Measurements from ENCODE around the gene LPCAT4.
"Not testable (repeated sequence)": the region's sequence is repeated elsewhere in the genome, so short reads cannot be mapped to it uniquely, and the experiment has no call there.

The LPCAT4 gene, protein sequence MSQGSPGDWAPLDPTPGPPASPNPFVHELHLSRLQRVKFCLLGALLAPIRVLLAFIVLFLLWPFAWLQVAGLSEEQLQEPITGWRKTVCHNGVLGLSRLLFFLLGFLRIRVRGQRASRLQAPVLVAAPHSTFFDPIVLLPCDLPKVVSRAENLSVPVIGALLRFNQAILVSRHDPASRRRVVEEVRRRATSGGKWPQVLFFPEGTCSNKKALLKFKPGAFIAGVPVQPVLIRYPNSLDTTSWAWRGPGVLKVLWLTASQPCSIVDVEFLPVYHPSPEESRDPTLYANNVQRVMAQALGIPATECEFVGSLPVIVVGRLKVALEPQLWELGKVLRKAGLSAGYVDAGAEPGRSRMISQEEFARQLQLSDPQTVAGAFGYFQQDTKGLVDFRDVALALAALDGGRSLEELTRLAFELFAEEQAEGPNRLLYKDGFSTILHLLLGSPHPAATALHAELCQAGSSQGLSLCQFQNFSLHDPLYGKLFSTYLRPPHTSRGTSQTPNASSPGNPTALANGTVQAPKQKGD

DNA sequence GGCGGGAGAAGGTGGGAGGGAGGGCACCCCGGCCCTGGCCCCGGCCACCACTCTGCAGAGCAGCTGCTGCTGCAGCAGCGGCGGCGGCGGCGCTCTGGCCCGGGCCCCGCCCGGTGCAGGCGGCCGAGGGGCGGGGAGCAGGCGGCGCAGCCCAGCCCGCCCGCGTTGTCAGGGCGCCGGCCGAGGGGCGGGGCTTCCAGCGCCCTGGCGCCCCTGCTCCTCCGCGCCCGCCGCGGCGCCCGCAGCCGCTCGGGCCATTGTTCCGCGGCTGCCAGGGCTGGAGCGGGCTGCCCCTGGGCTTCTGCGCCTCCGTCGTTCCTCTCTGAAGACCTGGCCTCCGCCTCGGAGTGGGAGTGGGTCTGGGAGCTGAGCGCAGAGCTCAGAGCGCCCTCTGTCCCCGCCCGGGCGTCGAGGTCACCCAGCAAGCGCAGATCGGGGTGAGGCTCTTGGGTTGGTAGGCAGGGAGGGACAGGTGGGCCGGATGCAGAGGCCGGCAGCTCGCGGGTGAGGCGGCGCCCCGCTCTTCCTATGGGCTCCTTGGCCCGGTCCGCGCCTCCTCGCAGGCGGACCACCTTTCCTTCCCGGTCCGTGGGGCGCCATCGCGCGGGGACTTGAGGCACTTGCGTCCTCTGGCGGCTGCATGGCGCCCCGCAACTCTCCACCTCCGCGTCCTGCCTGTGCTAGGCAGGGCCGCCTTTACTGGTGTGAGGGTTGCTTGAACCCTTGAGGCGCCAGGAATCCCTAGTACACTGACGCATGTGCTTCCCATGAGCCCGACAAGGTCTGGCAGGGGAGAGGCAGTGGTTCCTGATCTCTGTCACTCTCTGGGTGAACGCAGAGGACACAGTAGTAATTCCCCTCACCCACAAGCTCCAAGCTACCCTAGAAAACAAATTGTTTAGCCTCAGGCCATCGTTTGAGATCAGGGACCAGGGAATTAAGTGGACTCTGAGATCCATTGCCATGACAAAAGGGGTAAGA lies at the start of gene LPCAT4:
LPCAT4 (minus strand) TSS at position 96 of the 981 bp plus-strand sequence. CDS start 96 bp downstream, outside the sequence.
- peak; percentile 64 for DNase-seq

DNA sequence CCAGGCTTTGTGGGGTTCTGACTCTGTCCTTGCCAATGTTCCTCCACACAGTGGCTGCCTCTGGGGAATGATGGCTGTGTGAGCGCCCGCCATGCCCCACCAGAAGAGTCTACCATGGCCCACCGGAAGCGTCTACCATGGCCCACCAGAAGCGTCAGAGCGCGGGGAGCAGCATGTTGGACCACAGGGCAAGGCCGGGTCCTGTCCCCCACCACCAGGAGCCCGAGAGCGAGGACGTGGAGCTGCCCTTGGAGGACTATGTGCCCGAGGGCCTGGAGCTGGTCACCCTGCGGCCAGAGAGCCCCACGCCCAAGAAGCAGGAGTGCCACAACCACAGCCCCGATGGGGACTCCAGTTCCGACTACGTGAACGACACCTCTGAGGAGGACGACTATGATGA lies 42.5 kb upstream of the LPCAT4 start:
- not testable (repeated sequence) for DNase-seq

DNA sequence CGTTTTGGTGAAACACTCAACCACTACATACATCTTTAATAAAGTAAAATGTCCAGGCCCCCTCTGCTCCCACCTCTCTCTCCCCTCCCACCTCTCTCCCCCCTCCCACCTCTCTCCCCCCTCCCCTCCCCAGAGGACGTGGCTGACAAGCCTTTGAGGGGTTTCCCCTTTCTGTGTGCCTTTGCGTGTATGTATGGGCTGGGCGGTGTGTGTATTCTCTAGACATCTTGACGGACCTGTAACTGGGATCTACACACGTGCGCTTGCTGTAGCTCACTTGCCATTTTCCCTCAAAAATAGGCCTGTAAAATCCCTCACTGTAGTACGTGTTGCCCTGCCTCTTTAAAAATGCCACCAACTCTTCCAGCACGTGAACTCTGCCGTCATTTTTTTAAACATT lies 42.0 kb upstream of the LPCAT4 start:
- DNase-seq = not testable (repeated sequence)

DNA sequence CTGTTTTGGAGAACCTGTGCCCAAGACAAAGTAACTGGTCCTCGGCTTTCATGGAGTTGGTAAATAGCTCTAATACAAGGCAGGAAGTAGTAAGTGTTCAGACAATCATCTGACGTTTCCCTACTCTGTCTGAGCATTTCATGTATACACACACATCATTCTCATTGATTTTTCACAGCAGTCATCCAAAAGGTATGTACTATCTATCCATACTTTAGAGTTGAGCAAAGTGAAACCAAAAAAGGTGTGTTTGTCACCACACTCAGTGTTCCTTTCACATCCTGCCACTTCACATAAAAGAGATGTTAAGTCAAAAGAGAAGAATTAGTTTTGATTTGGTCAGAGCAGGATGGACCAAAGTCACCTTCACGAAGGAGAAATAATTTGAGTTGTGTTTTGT lies 36.9 kb upstream of the LPCAT4 start:
- not testable (repeated sequence) for DNase-seq

DNA sequence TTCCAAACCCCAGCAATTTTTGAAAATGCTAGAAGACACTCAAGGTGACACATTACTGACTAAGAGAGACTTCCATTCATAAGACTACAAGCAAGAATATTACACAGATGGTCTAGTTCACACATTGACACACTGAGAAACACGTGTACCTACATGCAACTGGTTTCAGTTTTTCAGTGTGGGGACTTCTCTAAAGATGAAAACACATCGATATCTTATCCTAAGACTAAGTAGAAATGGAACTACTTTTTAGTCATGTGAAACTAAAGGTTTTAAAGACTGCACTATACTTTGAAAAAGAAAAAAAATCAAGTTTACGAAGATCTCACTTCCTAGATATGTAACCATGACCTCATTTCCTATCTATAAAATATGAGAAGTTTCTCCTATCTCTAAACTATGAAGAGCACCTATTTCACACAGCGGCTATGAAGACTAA lies 36.2 kb upstream of the LPCAT4 start:
- not testable (repeated sequence) for DNase-seq

DNA sequence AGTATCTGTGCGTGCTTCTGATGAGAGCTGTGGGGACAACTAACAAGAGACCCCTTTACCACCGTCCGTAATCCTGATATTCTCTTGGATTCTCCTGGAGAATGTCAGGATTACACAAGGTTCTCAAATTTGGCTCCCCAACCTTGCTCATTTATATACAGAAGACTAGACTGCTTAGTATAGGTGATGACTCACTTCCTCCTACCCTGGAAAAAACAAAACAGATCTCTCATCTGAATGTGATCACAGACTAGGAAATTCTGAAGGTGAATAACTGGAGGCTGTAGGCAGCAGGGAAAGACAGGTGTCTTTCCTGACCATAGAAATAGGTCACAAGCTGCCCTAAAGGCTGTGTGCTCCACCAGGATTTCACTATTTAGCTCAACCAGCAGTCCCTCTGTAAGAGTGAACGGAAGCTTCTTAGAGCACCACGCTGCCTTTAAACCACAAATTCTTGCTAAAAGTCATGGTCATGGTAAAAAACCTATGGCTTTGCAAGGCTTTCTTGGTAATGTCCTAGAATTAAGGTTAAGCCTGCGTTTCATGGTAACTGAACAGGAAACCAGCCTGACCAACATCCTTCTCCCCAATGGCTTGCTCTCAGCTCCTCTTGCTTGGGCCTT lies 30.8 kb upstream of the LPCAT4 start:
- not testable (repeated sequence) for DNase-seq

DNA sequence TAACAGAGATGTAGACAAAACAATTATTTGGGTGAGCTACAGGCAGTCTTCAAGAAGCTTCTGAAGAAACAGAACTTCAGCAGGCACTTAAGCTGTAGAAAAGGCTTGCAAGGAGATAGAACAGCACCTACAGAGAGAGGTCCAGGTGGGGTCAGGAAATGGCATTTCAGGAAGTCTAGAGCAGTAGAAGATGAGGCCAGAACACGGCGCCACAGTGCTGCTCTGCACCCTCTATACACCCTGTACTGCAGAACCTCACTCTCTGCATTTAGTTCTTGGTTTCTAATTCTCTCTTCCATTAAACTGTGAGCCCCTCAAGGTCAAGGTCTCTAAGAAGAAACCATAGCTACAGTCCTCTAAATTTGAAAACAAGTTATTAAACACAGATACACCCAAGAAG lies 26.0 kb upstream of the LPCAT4 start:
- DNase-seq = not testable (repeated sequence)

DNA sequence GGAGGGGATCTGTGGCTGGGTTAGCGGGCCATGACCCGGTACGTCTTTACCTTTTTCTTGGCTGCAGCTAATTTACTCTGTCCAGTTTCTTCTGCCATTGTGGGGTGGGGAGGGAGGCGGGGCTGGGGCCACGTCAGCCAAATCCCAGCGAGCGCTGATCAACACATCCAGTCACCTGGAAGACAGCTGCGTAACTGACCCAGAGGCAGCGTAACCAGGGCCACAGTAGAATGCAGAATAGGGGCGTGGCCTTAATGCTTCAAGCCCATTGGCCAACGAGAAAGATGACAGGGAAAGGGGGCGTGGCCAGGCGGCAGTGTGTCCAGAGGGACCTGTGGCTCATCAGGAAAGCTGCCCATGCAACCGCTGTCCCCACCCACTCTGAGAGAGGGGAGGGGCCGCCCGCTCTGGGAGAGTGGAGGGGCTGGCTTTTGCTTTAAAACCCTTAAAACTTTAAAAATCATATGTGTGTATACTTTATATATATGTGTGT lies 22.6 kb upstream of the LPCAT4 start:
- DNase-seq = not testable (repeated sequence)

DNA sequence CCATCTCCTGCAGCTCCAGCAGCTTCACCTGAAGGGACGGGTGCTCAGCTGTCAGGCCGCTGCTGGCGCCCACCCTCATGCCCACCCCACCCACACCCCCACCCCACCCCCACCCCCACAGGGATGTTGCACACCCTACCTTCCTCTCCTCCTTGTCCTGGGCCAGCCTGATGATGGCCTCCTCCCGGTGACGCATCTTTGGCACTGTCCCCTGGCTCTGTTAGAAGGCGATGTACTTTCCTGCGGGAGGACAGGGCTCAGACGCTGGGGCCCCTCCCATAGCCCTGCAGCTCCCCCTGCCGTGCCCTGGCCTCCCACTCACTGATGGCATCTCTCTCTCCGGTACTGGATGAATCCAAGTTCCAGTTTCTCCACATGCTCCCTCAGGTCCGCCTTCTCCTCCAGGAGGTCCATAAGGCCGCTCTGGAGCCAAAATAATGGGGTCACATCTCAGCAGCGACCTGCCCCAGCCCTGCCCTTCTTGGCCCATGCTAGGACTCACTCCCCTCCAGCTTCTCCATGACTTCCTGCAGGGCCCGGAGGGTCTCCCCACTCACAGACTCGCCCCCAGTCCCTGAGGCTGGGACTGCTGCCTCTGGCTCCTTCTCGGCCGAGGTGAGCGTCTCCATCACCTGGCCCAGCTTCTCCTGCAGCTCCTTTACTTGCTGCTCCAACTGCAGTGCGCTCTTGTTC lies 15.0 kb upstream of the LPCAT4 start:
- DNase-seq = not testable (repeated sequence)

DNA sequence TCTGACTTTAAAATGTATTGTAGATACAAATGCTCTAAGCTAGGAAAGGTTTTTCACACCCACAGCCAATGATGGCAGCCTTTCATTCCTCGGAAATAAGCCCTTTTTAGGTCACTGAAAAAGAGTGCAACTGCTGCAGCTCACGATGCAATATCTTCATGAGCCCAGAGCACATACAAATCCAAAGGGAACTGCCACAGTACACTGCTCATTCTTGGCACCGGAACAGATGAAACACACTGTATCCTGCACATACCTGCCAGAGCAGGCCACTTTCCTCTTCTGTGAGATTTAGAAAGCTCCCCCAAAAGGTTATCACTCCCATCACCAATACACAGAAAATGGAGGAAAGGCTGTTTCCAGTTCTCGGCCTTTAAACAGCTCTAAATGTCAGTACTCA lies 13.5 kb upstream of the LPCAT4 start:
- not testable (repeated sequence) for DNase-seq

DNA sequence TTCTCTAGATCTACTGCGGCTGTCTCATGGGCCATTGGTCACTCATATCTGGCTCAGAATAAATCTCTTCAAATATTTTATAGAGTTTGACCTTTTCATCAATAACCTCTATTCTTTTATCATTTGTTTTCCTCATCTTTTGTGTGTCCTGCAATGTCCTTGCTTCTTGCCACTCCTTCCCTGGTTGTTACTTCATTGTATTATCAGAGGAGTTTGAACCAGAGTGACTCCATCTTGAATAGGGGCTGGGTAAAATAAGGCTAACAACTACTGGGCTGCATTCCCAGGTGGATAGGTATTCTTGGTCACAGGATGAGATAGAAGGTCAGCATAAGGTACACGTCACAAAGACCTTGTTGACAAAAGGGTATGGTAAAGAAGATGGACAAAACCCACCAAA lies 9.9 kb upstream of the LPCAT4 start:
- DNase-seq = no peak

DNA sequence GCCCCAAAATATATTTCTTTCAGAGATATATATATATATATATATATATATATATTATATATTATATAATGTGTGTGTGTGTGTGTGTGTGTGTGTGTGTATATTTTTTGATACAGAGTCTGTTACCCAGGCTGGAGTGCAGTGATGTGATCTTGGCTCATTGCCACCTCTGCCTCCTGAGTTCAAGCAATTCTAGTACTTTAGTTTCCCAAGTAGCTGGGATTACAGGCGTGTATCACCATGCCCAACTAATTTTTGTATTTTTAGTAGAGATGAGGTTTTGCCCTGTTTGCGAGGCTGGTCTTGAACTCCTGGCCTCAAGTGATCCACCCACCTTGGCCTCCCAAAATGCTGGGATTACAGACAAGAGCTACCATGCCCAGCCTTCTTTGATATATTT lies 8.5 kb upstream of the LPCAT4 start:
- DNase-seq = not testable (repeated sequence)

DNA sequence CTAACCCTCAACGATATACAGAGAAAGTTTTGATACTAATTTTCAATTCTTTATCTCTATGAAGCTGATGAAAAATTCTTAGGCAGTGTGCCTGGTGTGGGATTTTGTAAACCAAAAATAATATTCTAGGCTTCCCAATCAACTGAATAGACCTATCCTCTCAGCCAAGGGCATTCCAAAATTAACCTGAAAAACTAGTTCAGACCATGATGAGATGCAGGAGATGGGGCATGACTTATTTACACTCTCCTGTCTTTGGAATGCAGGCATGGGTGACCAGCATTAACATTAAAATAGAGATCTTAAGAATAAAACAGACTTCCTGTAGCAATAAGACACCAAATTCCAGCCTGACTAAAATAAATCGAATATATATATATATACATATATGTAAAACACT lies 7.8 kb upstream of the LPCAT4 start:
- DNase-seq = no peak

DNA sequence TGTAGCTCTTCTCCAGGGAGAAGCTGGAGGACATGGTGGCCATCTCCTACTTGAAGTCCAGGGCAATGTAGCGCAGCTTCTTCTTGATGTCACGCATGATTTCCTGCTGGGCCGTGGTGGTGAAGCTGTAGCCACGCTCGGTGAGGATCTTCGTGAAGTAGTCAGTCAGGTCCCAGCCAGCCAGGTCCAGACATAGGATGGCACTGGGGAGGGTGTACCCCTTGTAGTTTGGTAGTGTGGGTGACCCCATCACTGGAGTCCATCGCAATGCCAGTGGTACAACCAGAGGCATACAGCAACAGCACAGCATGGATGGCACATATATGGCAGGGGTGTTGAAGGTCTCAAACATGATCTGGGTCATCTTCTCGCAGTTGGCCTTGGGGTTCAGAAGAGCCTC lies 7.0 kb upstream of the LPCAT4 start:
- DNase-seq = no peak

DNA sequence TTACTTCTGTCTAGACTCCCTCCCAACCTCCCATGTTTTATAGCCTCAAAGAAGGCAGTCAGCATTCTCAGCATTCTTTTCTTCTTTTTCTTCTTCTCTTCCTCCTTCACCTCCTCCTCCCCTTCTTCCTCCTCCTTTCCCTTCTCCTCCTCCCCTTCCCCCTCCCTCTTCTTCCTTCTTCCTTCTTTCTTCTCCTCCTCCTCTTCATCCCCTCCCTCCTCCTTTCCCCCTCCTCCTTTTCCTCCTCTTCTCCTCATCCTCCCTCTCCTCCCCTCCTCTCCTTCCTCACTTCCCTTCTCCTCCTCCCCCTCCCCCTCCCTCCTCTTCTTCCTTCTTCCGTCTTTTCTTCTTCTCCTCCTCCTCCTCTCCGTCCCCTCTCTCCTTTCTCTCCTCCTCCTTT lies 3.6 kb upstream of the LPCAT4 start:
- no peak for DNase-seq

DNA sequence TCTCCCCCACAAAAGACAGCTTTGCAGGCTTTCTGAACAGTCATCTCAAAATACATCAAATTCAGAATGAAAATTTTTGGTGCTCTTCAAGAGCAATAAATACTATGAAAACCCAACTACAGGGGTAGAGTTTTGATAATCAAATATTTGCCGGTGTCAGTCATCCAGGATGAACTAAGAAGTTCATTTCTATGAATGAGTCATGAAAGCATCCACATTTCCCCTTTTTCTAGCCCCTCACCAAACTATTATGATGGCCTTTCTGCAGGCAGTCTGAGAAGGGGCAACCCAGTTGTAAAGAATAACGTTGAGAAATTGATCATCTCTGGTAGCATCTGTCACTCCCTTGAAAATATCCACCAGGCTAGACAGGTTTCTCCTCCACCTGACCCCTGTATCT lies 3.1 kb upstream of the LPCAT4 start:
- DNase-seq = no peak

DNA sequence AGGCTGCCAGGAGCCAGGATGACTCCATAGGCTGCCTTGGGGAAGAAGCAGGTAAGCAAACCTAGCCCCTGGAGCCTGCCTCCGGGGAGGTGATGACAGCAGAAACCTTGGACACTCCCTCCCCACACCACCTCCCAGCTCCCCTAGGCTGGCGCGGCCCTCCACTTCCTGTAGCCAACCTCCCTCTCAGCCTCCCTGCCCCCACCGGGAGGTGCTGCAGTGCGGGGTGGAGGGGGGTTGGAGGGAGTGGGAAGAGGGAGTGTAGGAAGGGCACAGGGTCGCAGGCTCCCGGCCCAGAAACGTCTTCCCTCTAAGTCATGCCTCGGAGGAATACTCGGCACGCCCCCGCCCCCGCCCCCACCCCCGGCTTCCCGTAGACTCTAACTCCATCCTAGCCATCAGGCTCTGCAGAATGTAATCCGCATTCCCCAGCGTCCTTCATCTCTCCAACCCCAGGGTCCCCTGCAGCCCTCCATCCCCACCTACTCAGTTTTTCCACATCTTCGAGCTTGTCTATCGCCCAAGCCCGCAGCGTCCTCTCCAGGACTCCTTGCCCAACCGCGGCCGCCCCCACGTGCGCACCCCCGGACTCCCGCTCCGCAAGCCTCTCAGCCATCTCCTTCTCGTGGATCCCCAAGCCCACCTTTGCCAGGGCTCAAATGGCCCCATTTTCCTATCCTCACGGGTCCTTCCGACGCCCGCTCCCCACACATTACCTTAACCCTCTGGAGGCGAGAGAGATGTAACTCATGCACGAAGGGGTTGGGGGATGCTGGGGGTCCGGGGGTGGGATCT lies 528 bp downstream of the LPCAT4 start:
- DNase-seq = peak; percentile 45

DNA sequence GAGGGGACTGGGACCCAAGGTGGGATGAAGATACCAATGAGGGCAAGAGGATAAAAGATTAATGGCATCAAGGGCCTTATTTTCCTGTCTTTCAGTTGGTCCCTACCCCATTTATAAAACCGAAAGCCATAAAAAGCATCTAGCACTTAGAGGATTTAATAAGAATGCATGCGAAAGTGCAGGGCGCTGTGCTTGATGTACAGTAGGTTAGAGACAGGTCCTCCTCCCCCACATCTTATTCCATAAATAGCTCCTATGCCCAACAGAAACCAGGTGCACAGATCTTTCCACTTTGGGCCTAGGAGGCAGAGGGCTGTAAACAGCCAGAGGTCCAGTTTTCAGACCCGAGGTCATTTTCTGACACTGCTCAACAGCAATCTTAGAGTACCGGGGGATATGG lies 1.2 kb downstream of the LPCAT4 start:
- no peak for DNase-seq

DNA sequence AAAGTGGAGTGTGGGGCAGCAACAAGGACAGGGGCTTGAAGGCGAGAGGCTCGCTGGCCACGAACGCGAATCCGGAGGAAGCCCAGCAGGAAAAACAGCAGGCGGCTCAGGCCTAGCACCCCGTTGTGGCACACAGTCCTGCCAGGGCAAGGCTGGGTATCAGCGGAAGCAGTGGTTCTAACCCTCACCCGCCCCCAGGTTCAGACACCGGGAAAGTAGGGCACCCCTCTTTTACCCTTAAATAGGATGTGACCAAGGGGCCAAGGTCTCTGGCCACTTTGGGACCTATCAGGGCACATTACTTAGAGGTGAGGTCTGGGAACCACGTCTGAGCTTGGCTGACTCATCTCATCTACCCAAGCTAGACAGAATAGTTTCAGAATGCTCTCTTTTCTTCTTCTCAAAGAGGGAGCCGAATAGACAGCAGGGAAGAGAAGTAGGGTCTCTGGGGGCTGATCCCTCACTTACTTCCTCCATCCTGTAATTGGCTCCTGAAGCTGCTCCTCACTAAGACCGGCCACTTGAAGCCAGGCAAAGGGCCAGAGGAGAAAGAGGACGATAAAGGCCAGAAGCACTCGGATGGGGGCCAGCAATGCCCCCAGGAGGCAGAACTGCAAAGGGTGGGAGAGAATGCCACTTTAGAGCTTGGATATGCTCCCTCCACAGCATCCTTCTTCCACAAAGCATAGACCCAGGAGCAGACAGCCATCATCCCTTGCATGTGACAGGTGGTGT lies 1.7 kb downstream of the LPCAT4 start:
- DNase-seq = no peak

DNA sequence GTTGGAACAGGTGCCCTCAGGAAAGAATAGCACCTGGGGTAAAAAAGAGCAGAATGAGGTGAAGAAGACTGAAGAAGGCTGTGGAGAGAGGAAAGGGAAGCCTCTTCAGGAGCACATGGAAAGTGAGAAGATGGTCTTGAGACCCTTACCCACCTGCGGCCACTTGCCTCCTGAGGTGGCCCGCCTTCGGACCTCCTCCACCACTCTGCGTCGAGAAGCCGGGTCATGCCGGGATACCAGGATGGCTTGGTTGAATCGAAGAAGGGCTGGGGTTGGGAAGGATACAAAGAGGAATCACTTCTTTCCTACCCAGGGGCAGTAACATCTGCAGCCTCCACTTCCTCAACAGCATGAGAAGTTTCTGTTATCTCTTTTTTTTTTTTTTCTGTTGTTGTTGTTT lies 3.0 kb downstream of the LPCAT4 start:
- DNase-seq = no peak
